HepG2 (cell line): ENCODE measurements around the gene NHSL1. TPM values are rescaled to one million over a fixed set of nuclear protein-coding genes. Genes with fewer than 3 reads are reported as not detected.

ENCODE experiments used
- ATAC-seq: fragments of 200-7000 bp; cut with Tn5 transposase; 3 replicates; pipeline ENCODE4 v1.9.1; 2020; ENCODE audit warnings: mild to moderate bottlenecking, moderate library complexity
- BruUV-seq: library from RNA; stranded (reverse); fragments of 400-500 nt; replicated peaks from 2 replicates; lab custom pipeline; 2021; lab: Mats Ljungman, UMichigan
- CTCF ChIA-PET: fragments of 300-600 bp; formaldehyde crosslinking; extraction: SDS; loops from one replicate; lab custom pipeline; 2021; ENCODE audit warnings: low total read pairs, inconsistent platforms, low intra/inter-chr PET ratio; lab: Yijun Ruan, JAX
- POLR2A ChIA-PET: fragments of 350-600 bp; sonication (Branson Sonifier 250); formaldehyde crosslinking; loops from one replicate; lab custom pipeline; 2020; ENCODE audit warnings: antibody characterized with exemption, inconsistent platforms; lab: Yijun Ruan, JAX
- DNase-seq: peaks from one replicate; pipeline ENCODE4 v3.0.0-alpha.2; 2015; ENCODE audit warnings: low spot score
- FAIRE-seq: peaks from 3 replicates; lab custom pipeline; 2011; peaks lifted over from hg19 to GRCh38; lab: Jason Lieb, UNC
- H2AFZ ChIP-seq: one replicate; pipeline ENCODE4 v1.6.1; 2011; ENCODE audit warnings: low read length, inconsistent platforms
- H3K27ac ChIP-seq: fragments of 300-600 bp; 3 replicates; pipeline ENCODE4 v1.8.0; 2011; ENCODE audit warnings: mixed run types, mild to moderate bottlenecking, mixed read lengths, low read length, inconsistent platforms; ENCODE audit not compliant: insufficient read depth; ENCODE audit errors: extremely low read length
- H3K27me3 ChIP-seq, 2 experiments: fragments of 200-600 bp in 1 of 2; 2 replicates in 1 of 2; 3 replicates in 1 of 2; pipeline versions ENCODE4 v1.6.0 to v1.8.0; 2011; ENCODE audit warnings: low read length in 2 of 2, mild to moderate bottlenecking in 2 of 2, moderate library complexity in 2 of 2, inconsistent platforms in 1 of 2; ENCODE audit not compliant: insufficient read depth in 2 of 2, control insufficient read depth in 1 of 2
- H3K36me3 ChIP-seq, 2 experiments: fragments of 200-600 bp in 1 of 2; replicated peaks in 1 of 2; 2 replicates in 1 of 2; 3 replicates in 1 of 2; pipeline versions ENCODE4 v1.5.1 to v1.8.0; 2011; ENCODE audit warnings: low read length in 2 of 2, inconsistent platforms in 1 of 2; ENCODE audit not compliant: insufficient read depth in 2 of 2, control insufficient read depth in 1 of 2
- H3K4me1 ChIP-seq: 2 replicates; pipeline ENCODE4 v1.5.1; 2012; ENCODE audit warnings: low read length, inconsistent platforms; ENCODE audit not compliant: insufficient read depth
- H3K4me2 ChIP-seq: 2 replicates; pipeline ENCODE4 v1.6.0; 2011; ENCODE audit warnings: low read depth, low read length, inconsistent platforms
- H3K4me3 ChIP-seq, 3 experiments: fragments of 200-600 bp in 1 of 3; sonication (generic), shearing (Covaris generic) in 1 of 3; replicated peaks in 1 of 3; 2 replicates each; pipeline ENCODE4 v1.5.1; 2011 to 2016; ENCODE audit warnings: low read length in 3 of 3, inconsistent platforms in 2 of 3, low read depth in 2 of 3, mild to moderate bottlenecking in 2 of 3, control low read depth in 1 of 3, mixed read lengths in 1 of 3; ENCODE audit not compliant: insufficient read depth in 1 of 3
- H3K79me2 ChIP-seq: one replicate; pipeline ENCODE4 v1.6.1; 2011; ENCODE audit warnings: low read length, inconsistent platforms; ENCODE audit not compliant: insufficient read depth
- H3K9ac ChIP-seq: 2 replicates; pipeline ENCODE4 v1.6.0; 2011; ENCODE audit warnings: mild to moderate bottlenecking, low read depth, low read length, inconsistent platforms; ENCODE audit not compliant: insufficient read depth
- H3K9me3 ChIP-seq: 2 replicates; pipeline ENCODE4 v1.5.1; 2012; ENCODE audit warnings: mild to moderate bottlenecking, low read length
- H4K20me1 ChIP-seq: 2 replicates; pipeline ENCODE4 v1.6.0; 2011; ENCODE audit warnings: inconsistent platforms, mild to moderate bottlenecking, low read length, moderate library complexity; ENCODE audit not compliant: insufficient read depth
- DZIP1 ChIP-seq: sonication (generic); formaldehyde crosslinking; IDR thresholded peaks from 2 replicates; pipeline ENCODE4 v1.5.0; 2020; ENCODE audit warnings: mild to moderate bottlenecking, missing genetic modification reagents
- ELF1 ChIP-seq: sonication (generic); formaldehyde crosslinking; IDR thresholded peaks from 2 replicates; pipeline ENCODE4 v1.4.0; 2020; ENCODE audit warnings: missing genetic modification reagents
- FOXK1 ChIP-seq: sonication (generic); formaldehyde crosslinking; IDR thresholded peaks from 2 replicates; pipeline ENCODE4 v1.4.0; 2020; ENCODE audit warnings: low read depth, missing genetic modification reagents, borderline replicate concordance
- HNRNPH1 ChIP-seq: fragments of 200-400 bp; formaldehyde crosslinking; optimal IDR thresholded peaks from 2 replicates; pipeline ENCODE3; 2017; ENCODE audit warnings: mild to moderate bottlenecking, low read depth, low read length
- NAIF1 ChIP-seq: sonication (generic); formaldehyde crosslinking; IDR thresholded peaks from 2 replicates; pipeline ENCODE4 v1.5.0; 2020; ENCODE audit warnings: mild to moderate bottlenecking, missing genetic modification reagents, borderline replicate concordance
- RBAK ChIP-seq: sonication (generic); formaldehyde crosslinking; IDR thresholded peaks from 2 replicates; pipeline ENCODE4 v1.5.1; 2020; ENCODE audit warnings: mild to moderate bottlenecking, missing genetic modification reagents
- ZBTB3 ChIP-seq: sonication (generic); formaldehyde crosslinking; IDR thresholded peaks from 2 replicates; pipeline ENCODE4 v1.4.0; 2020; ENCODE audit warnings: low read depth, mild to moderate bottlenecking, moderate library complexity, missing genetic modification reagents, borderline replicate concordance
- ZBTB38 ChIP-seq: sonication (generic); formaldehyde crosslinking; IDR thresholded peaks from 2 replicates; pipeline ENCODE4 v1.5.1; 2020; ENCODE audit warnings: mild to moderate bottlenecking, missing genetic modification reagents
- ZNF17 ChIP-seq: sonication (generic); formaldehyde crosslinking; IDR thresholded peaks from 2 replicates; pipeline ENCODE4 v1.5.0; 2020; ENCODE audit warnings: mild to moderate bottlenecking, missing genetic modification reagents
- ZNF232 ChIP-seq: sonication (generic); formaldehyde crosslinking; IDR thresholded peaks from 2 replicates; pipeline ENCODE4 v1.4.0; 2020; ENCODE audit warnings: missing genetic modification reagents, borderline replicate concordance
- ZNF282 ChIP-seq: fragments of 450-650 bp; IDR thresholded peaks from 2 replicates; pipeline ENCODE4 v1.6.1; 2018; ENCODE audit not compliant: partially characterized antibody
- ZNF337 ChIP-seq: sonication (generic); formaldehyde crosslinking; IDR thresholded peaks from 2 replicates; pipeline ENCODE4 v1.5.1; 2020; ENCODE audit warnings: missing genetic modification reagents, low read depth, mild to moderate bottlenecking, borderline replicate concordance
- ZNF512 ChIP-seq: sonication (generic); formaldehyde crosslinking; IDR thresholded peaks from 2 replicates; pipeline ENCODE4 v1.4.0; 2020; ENCODE audit warnings: mild to moderate bottlenecking, missing genetic modification reagents
- WGBS: methylation state at CpG from one replicate; pipeline ENCODE4 v1.1.6; 2017; ENCODE audit warnings: low lambda C conversion rate; 5-methylcytosine and 5-hydroxymethylcytosine counted together
- in situ Hi-C: cut with HindIII; loops from 2 replicates; pipeline ENCODE4 v1.10.0; 2017; ENCODE audit warnings: low pct_unique_long_range_greater_than_20kb; ENCODE audit not compliant: extremely low pct_ligation_motif_present
- intact Hi-C: fragments of 100-400 bp; cut with micrococcal nuclease; formaldehyde crosslinking; loops from one replicate; pipeline ENCODE4 v1.10.0; 2022; ENCODE audit not compliant: unreplicated experiment
- polyA plus RNA-seq, 8 experiments: library from polyadenylated mRNA; depleted of rRNA in 3 of 8; stranded (reverse) in 7 of 8; unstranded in 1 of 8; fragments of >200 nt; fragmentation: Illumina TruSeq in 4 of 8; extraction: Trizol in 4 of 8; gene quantifications; 2 replicates each; pipeline versions ENCODE4 v1.2.1 to v1.2.3, GENCODE V29; 2011 to 2016; ENCODE audit warnings: low read depth in 4 of 8, missing spikeins in 1 of 8, mixed read lengths in 1 of 8; ENCODE audit not compliant: insufficient read depth in 1 of 8
- total RNA-seq, 5 experiments: library from RNA; depleted of rRNA; stranded (reverse); fragments of >200 nt; fragmentation: Illumina TruSeq; extraction: Trizol; gene quantifications; 2 replicates each; pipeline ENCODE4 v1.2.3, GENCODE V29; 2016; ENCODE audit warnings: low read depth in 1 of 5
- TF ChIP-seq, protein P1 (sequence below), 2 experiments: sonication (generic) in 1 of 2; formaldehyde crosslinking in 1 of 2; IDR thresholded peaks; 2 replicates each; pipeline versions ENCODE4 v1.4.0 to v1.6.1; 2018 to 2020; ENCODE audit warnings: missing genetic modification reagents in 2 of 2, borderline replicate concordance in 1 of 2, low read depth in 1 of 2, mild to moderate bottlenecking in 1 of 2, missing biosample characterization in 1 of 2

NHSL1 gene
- total and polyA plus RNA-seq, 2 of the 13 experiments (the other 11 are each of a cell fraction or from before 2014, with no cell fraction given): 24.9 to 53.6 TPM

DNA sequence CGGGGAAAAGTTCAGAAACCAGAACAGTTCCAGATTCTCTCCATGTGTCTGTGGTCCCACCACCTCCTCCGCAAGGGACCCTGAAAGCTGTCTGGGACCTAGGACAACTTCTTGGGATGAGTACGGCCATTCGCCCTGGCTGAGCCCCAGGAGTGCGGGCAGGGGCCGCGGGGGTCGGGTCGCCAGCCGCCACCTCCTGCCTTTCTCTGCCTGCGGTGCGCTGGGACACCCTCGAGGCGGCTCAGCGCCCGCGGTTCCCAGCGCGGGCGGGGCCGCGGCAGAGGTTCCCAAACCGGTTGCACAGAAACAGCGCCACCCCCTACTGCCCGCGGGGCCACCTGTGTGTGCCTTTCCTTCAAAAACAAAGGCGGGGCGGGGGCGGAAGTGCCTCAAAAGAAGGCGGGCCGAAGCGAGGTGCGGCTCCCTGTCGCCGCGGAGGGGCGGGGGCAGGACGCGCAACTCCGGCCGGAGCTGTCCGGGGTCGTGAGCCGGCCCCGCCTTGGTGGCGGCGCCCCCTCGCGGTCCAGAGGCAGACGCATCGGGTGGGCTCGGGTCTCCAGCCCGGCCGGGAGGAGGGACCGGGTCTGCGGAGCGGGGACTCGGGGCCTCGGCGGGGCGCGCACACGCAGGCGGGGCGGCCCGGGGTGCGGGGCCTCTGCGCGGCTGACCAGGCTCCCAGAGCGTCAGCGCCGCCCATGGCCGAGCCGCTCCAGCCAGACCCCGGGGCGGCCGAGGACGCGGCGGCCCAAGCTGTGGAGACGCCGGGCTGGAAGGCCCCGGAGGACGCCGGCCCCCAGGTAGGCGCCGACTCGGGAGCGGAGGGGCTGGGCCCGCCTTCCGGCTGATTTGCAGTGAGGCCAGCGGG lies 95.3 kb downstream of the NHSL1 start, which contains the start of gene HEBP2:
Gene HEBP2 (plus strand): TSS at position 423 of the 865 bp plus-strand sequence. CDS start 273 bp downstream, at position 696.
- H3K4me1 ChIP-seq: peaks cover 19% of the 10 kb centered on the region
- no peaks in the 10 kb centered on the region for H3K9me3 ChIP-seq
- peak within 1 kb of the TSS; percentile 55 for H3K27ac ChIP-seq
- peaks cover 8% of the 10 kb centered on the region for H3K79me2 ChIP-seq
- POLR2A ChIA-PET: interaction anchor here (0.6 to 1.9 kb wide), 7 partner anchors 10 to 318 kb away, joined by 3 to 6 read pairs (median 3); no protein-coding TSS in a partner anchor
- intact Hi-C loops (loop anchor here (2.0 to 5.0 kb wide), 2 partner anchors 117 to 297 kb away; partner anchors contain the start of gene PERP), in situ Hi-C loops (loop anchor here (10.0 kb wide), 1 partner anchor 289 kb away; no protein-coding TSS in a partner anchor)
- CTCF ChIA-PET: interaction anchor here (1.2 to 2.2 kb wide), 5 partner anchors 105 to 295 kb away, joined by 3 to 10 read pairs (median 5); no protein-coding TSS in a partner anchor
- peak within 1 kb of the TSS; percentile 13 for H2AFZ ChIP-seq
- DNase-seq (peak; percentile 96), FAIRE-seq (no peak), ATAC-seq (peak; percentile 90)
- peak within 1 kb of the TSS; percentile 73 to 89 (median 84) for H3K4me3 ChIP-seq
- under 1% methylated on average over 30 of the region's 92 CpGs for WGBS
- BruUV-seq: no TSS peak
- H3K36me3 ChIP-seq: peaks cover 11 to 32% of the 10 kb centered on the region in 2 experiments
- H4K20me1 ChIP-seq: no peaks in the 10 kb centered on the region
- H3K4me2 ChIP-seq: peak within 1 kb of the TSS; percentile 91
- no peaks in the 10 kb centered on the region; a peak in 2 of 5 replicates for H3K27me3 ChIP-seq
- H3K9ac ChIP-seq: peak within 1 kb of the TSS; percentile 84
- TF ChIP-seq ELF1 (CRISPR knock-in tag) (peak; percentile 90), ZNF337 (peak; percentile 83; the same call in 1 of the 2 replicates), NAIF1 (CRISPR knock-in tag) (no peak; the same call in 1 of the 2 replicates), ZNF17 (CRISPR knock-in tag) (no peak), ZNF232 (CRISPR knock-in tag) (peak; percentile 51), FOXK1 (CRISPR knock-in tag) (peak; percentile 86; the same call in 1 of the 2 replicates), ZBTB38 (CRISPR knock-in tag) (peak; percentile 85), ZBTB3 (peak; percentile 71; the same call in 1 of the 2 replicates), ZNF512 (CRISPR knock-in tag) (no peak), HNRNPH1 (no peak), ZNF282 (no peak), RBAK (CRISPR knock-in tag) (no peak), DZIP1 (no peak; the same call in none of the 2 replicates)
- TF ChIP-seq, protein P1, sequence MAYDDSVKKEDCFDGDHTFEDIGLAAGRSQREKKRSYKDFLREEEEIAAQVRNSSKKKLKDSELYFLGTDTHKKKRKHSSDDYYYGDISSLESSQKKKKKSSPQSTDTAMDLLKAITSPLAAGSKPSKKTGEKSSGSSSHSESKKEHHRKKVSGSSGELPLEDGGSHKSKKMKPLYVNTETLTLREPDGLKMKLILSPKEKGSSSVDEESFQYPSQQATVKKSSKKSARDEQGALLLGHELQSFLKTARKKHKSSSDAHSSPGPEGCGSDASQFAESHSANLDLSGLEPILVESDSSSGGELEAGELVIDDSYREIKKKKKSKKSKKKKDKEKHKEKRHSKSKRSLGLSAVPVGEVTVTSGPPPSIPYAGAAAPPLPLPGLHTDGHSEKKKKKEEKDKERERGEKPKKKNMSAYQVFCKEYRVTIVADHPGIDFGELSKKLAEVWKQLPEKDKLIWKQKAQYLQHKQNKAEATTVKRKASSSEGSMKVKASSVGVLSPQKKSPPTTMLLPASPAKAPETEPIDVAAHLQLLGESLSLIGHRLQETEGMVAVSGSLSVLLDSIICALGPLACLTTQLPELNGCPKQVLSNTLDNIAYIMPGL (CRISPR knock-in tag; IDR thresholded peaks at IDR 0.05; ENCODE audit: borderline replicate concordance in 1 of 2, low read depth in 1 of 2): peak; percentile 99
